Measurements from ENCODE around the gene INA.

Gene INA

DNA sequence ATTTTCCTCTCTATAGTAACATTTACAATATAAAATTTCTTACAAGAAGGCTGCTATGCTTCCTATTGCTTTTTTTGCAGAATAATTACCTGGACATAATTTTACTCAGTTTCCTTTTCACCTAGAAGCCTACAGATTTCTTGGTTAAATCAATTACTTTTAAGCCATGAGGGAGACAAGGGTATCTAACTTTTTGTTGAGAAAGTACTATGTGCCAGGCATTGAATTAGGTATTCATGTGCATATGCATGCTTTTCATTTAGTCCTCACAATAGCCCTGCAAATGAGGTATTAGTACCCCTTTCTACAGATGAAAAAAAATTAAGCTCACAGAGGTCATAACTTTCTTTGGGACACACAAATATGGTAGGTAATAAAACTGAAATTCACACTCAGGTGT is 57.6 kb downstream of the INA start:
- no peak for TF ChIP-seq CTCF (IDR thresholded peaks at IDR 0.05; ENCODE audit: control extremely low read depth, extremely low read depth, low read depth, missing control alignments)
- ChIA-PET POLR2A (no interaction called here), CTCF (interaction anchor here (0.8 to 3.9 kb wide), 8 partner anchors 9 to 498 kb away, joined by 3 to 13 read pairs (median 10); partner anchors contain the start of genes CNNM2, CYP17A1 and PCGF6)
- DNase-seq (ENCODE audit: extremely low spot score), result no peak

- DNase-seq (ENCODE audit: extremely low spot score), result no peak
- ChIA-PET CTCF (interaction anchor here (1.3 to 3.9 kb wide), 2 partner anchors 15 to 500 kb away, joined by 4 to 13 read pairs; partner anchors contain the start of genes CYP17A1 and PCGF6), POLR2A (no interaction called here)
- TF ChIP-seq CTCF (IDR thresholded peaks at IDR 0.05; ENCODE audit: control extremely low read depth, extremely low read depth, low read depth, missing control alignments), result no peak
Observed at GRCh38 chr10:103336370-103336769, 59.4 kb downstream of the INA start.

Measured in GM10248 (cell line).